ENCODE results near the gene HSPA1A.

Gene HSPA1A

GRCh38 chr6:31865205-31866118 lies 50.1 kb downstream of the HSPA1A start:
- no peak for DNase-seq (ENCODE audit: low spot score)

Measured in putamen (tissue), 1 donor.